Measurements from ENCODE around the gene SCN5A.

GRCh38 chr3:38662544-38662943 is 13.1 kb upstream of the SCN5A start:
- TF ChIP-seq NFIC (IDR thresholded peaks at IDR 0.05) = no peak
- TF ChIP-seq ZBTB7A (IDR thresholded peaks at IDR 0.05; ENCODE audit: low read depth) = no peak
- TF ChIP-seq EP300 (IDR thresholded peaks at IDR 0.05; ENCODE audit: borderline replicate concordance) = no peak
- peak; percentile 85 for TF ChIP-seq RAD21 (IDR thresholded peaks at IDR 0.05; ENCODE audit: low read depth)
- TF ChIP-seq YY1 (IDR thresholded peaks at IDR 0.05; ENCODE audit: low read depth) = no peak
- TF ChIP-seq REST (IDR thresholded peaks at IDR 0.05; ENCODE audit: low read depth) = no peak

Data from Ishikawa (cell line).